Measurements from ENCODE around the gene TAS2R13. TPM values are rescaled to one million over a fixed set of nuclear protein-coding genes. Genes with fewer than 3 reads are reported as not detected.

The TAS2R13 gene
- total and polyA plus RNA-seq, 12 donors: 0.03 to 16.4 (median 1.6) TPM; not detected in 2

- DNase-seq: no peak
- H3K27me3 ChIP-seq: no peaks in the 10 kb centered on the region
- no peak overlapping the region for H3K4me3 ChIP-seq
- no peaks in the 10 kb centered on the region for H3K36me3 ChIP-seq (replicated peaks in 1 of 2)
- no peak overlapping the region for H3K27ac ChIP-seq
- no peak for TF ChIP-seq POLR2A (IDR thresholded peaks at IDR 0.05)
- TF ChIP-seq, protein P1, sequence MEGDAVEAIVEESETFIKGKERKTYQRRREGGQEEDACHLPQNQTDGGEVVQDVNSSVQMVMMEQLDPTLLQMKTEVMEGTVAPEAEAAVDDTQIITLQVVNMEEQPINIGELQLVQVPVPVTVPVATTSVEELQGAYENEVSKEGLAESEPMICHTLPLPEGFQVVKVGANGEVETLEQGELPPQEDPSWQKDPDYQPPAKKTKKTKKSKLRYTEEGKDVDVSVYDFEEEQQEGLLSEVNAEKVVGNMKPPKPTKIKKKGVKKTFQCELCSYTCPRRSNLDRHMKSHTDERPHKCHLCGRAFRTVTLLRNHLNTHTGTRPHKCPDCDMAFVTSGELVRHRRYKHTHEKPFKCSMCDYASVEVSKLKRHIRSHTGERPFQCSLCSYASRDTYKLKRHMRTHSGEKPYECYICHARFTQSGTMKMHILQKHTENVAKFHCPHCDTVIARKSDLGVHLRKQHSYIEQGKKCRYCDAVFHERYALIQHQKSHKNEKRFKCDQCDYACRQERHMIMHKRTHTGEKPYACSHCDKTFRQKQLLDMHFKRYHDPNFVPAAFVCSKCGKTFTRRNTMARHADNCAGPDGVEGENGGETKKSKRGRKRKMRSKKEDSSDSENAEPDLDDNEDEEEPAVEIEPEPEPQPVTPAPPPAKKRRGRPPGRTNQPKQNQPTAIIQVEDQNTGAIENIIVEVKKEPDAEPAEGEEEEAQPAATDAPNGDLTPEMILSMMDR (IDR thresholded peaks at IDR 0.05): no peak
- H3K9me3 ChIP-seq (replicated peaks in 1 of 3): no peaks in the 10 kb centered on the region
- intact Hi-C loops (cut with DNase I): no loop called here
- H3K4me1 ChIP-seq (replicated peaks in 1 of 2): no peaks in the 10 kb centered on the region
These were observed 20.1 kb downstream of the TAS2R13 start for GRCh38 chr12:10889226-10889625.

DNA sequence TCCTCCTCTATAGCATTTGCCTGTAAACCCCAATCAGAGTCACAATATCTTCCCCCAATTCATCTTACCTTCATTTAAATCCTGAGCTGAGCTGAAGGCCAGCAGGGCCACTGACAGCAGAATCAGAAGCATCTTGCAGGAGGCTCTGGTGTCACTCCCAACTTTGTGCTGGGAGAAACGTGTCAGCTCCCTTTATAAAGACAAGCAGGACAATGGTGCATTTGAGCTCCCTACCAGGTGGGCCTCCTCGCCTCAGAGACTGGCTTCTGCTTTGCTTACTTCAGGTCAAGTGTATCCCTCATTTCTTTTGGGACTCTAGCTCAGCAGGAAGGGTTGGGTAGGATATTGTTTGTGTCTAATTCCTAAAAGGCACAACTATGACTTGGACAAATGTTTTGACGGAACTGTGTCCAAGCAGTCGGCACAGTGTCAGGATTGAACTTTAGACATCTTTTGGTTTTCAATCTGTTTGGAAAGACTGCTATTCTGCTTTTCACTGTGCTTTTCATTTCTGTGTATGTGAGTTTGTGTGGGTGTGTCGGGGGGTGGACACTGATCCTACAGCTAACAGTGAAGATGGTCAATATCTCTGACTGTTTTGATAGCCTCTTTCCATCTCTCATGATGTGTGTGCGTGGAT lies 25.2 kb downstream of the TAS2R13 start, which contains the start of gene PRH1:
Gene PRH1, minus strand, starts transcription at position 170 of the 640 bp plus-strand sequence. Its CDS starts 38 bp downstream, at position 132.
- Histone ChIP-seq H3K27ac (no peak within 1 kb of the TSS), H3K9me3 (replicated peaks in 1 of 3) (no peaks in the 10 kb centered on the region), H3K4me1 (replicated peaks in 1 of 2) (no peaks in the 10 kb centered on the region), H3K27me3 (no peaks in the 10 kb centered on the region), H3K36me3 (replicated peaks in 1 of 2) (no peaks in the 10 kb centered on the region), H3K4me3 (no peak within 1 kb of the TSS)
- intact Hi-C loops (cut with DNase I): no loop called here
- DNase-seq: no peak
- TF ChIP-seq POLR2A (IDR thresholded peaks at IDR 0.05): no peak
- TF ChIP-seq, protein P1 (IDR thresholded peaks at IDR 0.05): no peak
- 95 to 98% (median 96%) methylated on average over 6 of the region's 6 CpGs for WGBS, 4 donors

DNA sequence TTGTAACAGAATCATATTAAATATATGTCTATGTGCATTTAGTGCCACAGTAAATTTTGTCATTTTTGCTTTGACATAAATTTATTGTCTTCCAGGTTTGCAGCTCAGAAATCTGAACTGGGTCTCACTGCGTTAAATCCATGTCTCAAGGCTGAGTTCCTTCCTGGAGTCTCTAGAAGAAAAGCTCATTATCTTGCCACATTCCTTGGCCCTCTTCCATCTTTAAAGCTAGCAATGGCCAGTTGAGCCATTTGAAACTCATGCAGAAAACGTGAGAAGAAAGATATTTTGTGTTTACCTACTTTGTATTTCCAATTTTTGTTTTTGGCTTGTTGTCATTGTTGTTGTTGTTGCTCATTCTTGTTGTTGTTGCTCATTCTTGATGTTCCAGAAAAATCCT lies 36.0 kb downstream of the TAS2R13 start:
- H3K27me3 ChIP-seq: no peaks in the 10 kb centered on the region
- H3K36me3 ChIP-seq (replicated peaks in 1 of 2): no peaks in the 10 kb centered on the region
- H3K27ac ChIP-seq: no peak overlapping the region
- WGBS, 4 donors: 25 to 31% (median 26%) methylated on average over 2 of the region's 2 CpGs
- no peaks in the 10 kb centered on the region for H3K4me1 ChIP-seq (replicated peaks in 1 of 2)
- DNase-seq: peak in 2 of 7 donors; percentile 11 to 16
- H3K4me3 ChIP-seq: no peak overlapping the region
- intact Hi-C loops (cut with DNase I): no loop called here
- no peaks in the 10 kb centered on the region for H3K9me3 ChIP-seq (replicated peaks in 1 of 3)
- TF ChIP-seq, protein P1 (IDR thresholded peaks at IDR 0.05): no peak
- TF ChIP-seq POLR2A (IDR thresholded peaks at IDR 0.05): no peak

DNA sequence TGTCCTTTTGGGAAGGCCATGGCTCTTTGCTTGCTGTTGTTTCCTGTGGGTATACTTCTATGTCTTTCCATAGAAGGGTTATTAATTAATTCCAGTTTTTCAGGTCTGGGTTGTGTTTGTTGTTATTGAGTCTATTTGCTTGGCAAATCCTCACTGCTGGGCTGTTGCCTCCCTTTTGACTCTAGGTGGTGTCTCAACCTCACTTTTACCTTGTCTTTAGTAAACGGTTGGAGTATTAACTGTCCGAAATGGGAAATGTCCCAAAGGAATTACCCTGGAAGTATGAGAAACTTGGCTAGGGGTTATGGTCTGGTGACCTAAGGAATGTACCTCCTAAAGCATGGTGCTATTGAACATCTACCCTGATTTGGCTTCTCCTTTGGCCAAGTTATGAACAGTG lies 42.0 kb downstream of the TAS2R13 start:
- peaks cover 0 to 2% (median 0%) of the 10 kb centered on the region in 3 donors for H3K9me3 ChIP-seq (replicated peaks in 1 of 3)
- 76 to 96% (median 80%) methylated on average over 2 of the region's 2 CpGs for WGBS, 4 donors
- H3K4me3 ChIP-seq: no peak overlapping the region
- no peak for TF ChIP-seq POLR2A (IDR thresholded peaks at IDR 0.05)
- TF ChIP-seq, protein P1 (IDR thresholded peaks at IDR 0.05): no peak
- H3K36me3 ChIP-seq (replicated peaks in 1 of 2): no peaks in the 10 kb centered on the region
- intact Hi-C loops (cut with DNase I): no loop called here
- H3K27ac ChIP-seq: no peak overlapping the region
- no peaks in the 10 kb centered on the region for H3K4me1 ChIP-seq (replicated peaks in 1 of 2)
- no peak for DNase-seq
- no peaks in the 10 kb centered on the region for H3K27me3 ChIP-seq
